H1 (cell line): Measurements from ENCODE around the gene ZNF423. TPM values are rescaled to one million over a fixed set of nuclear protein-coding genes. Genes with fewer than 3 reads are reported as not detected.

Experiments
- CTCF ChIA-PET: fragments of 300-600 bp; sonication (Branson Sonifier 250); formaldehyde crosslinking; loops from one replicate; lab custom pipeline; 2021; ENCODE audit not compliant: partially characterized antibody; lab: Charles Lee
- POLR2A ChIA-PET: fragments of 300-600 bp; sonication (Branson Sonifier 250); formaldehyde crosslinking; loops from one replicate; lab custom pipeline; 2021; ENCODE audit warnings: inconsistent platforms; ENCODE audit not compliant: partially characterized antibody; lab: Charles Lee
- DNase-seq, 2 experiments: peaks; one replicate each; pipeline versions ENCODE4 v3.0.0 to v3.0.0-alpha.2; 2010 to 2022; ENCODE audit warnings: low spot score in 2 of 2, low read depth in 1 of 2, mixed read lengths in 1 of 2
- FAIRE-seq: peaks from 2 replicates; lab custom pipeline; 2011; peaks lifted over from hg19 to GRCh38; lab: Jason Lieb, UNC
- H2AFZ ChIP-seq: 2 replicates; pipeline ENCODE4 v1.8.1; 2012; ENCODE audit warnings: low read length, inconsistent platforms
- H2AK5ac ChIP-seq: 2 replicates; pipeline ENCODE4 v1.6.1; 2013; ENCODE audit warnings: low read depth, low read length
- H2BK120ac ChIP-seq: replicated peaks from 2 replicates; pipeline ENCODE3; 2013; ENCODE audit warnings: low read depth, low read length, inconsistent platforms
- H2BK12ac ChIP-seq: 2 replicates; pipeline ENCODE4 v1.6.1; 2013; ENCODE audit warnings: low read depth, low read length
- H2BK15ac ChIP-seq: 2 replicates; pipeline ENCODE4 v1.6.1; 2013; ENCODE audit warnings: low read length
- H2BK20ac ChIP-seq: 2 replicates; pipeline ENCODE4 v1.6.1; 2013; ENCODE audit warnings: low read length
- H2BK5ac ChIP-seq: 2 replicates; pipeline ENCODE4 v1.6.1; 2013; ENCODE audit warnings: low read depth, low read length
- H3K14ac ChIP-seq: 2 replicates; pipeline ENCODE4 v1.6.1; 2013; ENCODE audit warnings: inconsistent platforms; ENCODE audit not compliant: insufficient read length
- H3K18ac ChIP-seq: 2 replicates; pipeline ENCODE4 v1.6.1; 2013; ENCODE audit warnings: low read length; ENCODE audit errors: extremely low read depth
- H3K23ac ChIP-seq: 2 replicates; pipeline ENCODE4 v1.6.1; 2013; ENCODE audit warnings: inconsistent platforms; ENCODE audit not compliant: insufficient read length
- H3K23me2 ChIP-seq: 2 replicates; pipeline ENCODE4 v1.6.1; 2013; ENCODE audit warnings: low read depth, low read length
- H3K27ac ChIP-seq: 2 replicates; pipeline ENCODE4 v1.6.1; 2011; ENCODE audit warnings: low read depth, low read length, inconsistent platforms
- H3K27me3 ChIP-seq, 4 experiments: replicated peaks in 1 of 4; 1 replicate in 1 of 4; 2 replicates in 3 of 4; pipeline versions ENCODE4 v1.6.1 to v1.8.1; 2011 to 2013; ENCODE audit warnings: low read length in 3 of 4, mild to moderate bottlenecking in 3 of 4, inconsistent platforms in 2 of 4, mixed read lengths in 2 of 4, moderate library complexity in 1 of 4; ENCODE audit not compliant: control insufficient read depth in 3 of 4, insufficient read depth in 3 of 4; ENCODE audit errors: extremely low read depth in 1 of 4
- H3K36me3 ChIP-seq, 4 experiments: 2 replicates each; pipeline versions ENCODE4 v1.6.1 to v1.8.1; 2011 to 2013; ENCODE audit warnings: mild to moderate bottlenecking in 4 of 4, low read length in 3 of 4, moderate library complexity in 2 of 4, control low read depth in 1 of 4, inconsistent platforms in 1 of 4; ENCODE audit not compliant: insufficient read depth in 4 of 4, control insufficient read depth in 2 of 4
- H3K4ac ChIP-seq: replicated peaks from 2 replicates; pipeline ENCODE3; 2013; ENCODE audit warnings: low read length, low read depth, mixed read lengths, inconsistent platforms; ENCODE audit not compliant: insufficient read length
- H3K4me1 ChIP-seq, 4 experiments: replicated peaks in 1 of 4; 1 replicate in 1 of 4; 2 replicates in 3 of 4; pipeline versions ENCODE4 v1.6.1 to v1.8.1; 2011 to 2013; ENCODE audit warnings: low read length in 3 of 4, inconsistent platforms in 2 of 4, mixed read lengths in 1 of 4; ENCODE audit not compliant: insufficient read depth in 4 of 4, control insufficient read depth in 3 of 4
- H3K4me2 ChIP-seq, 2 experiments: 2 replicates each; pipeline versions ENCODE4 v1.6.1 to v1.8.1; 2011 to 2013; ENCODE audit warnings: low read depth in 2 of 2, low read length in 2 of 2, control low read depth in 1 of 2, inconsistent platforms in 1 of 2, mild to moderate bottlenecking in 1 of 2; ENCODE audit not compliant: insufficient read depth in 1 of 2
- H3K4me3 ChIP-seq, 4 experiments: fragments of 200-600, 300-600 bp in 1 of 4; sonication (generic), shearing (Covaris generic), sonication (Bioruptor Twin) in 1 of 4; 2 replicates each; pipeline versions ENCODE4 v1.5.1 to v1.8.1; 2011 to 2016; ENCODE audit warnings: low read length in 4 of 4, low read depth in 3 of 4, control low read depth in 2 of 4, inconsistent platforms in 2 of 4, mild to moderate bottlenecking in 2 of 4, mixed read lengths in 1 of 4, moderate library complexity in 1 of 4; ENCODE audit not compliant: insufficient read depth in 2 of 4; ENCODE audit errors: extremely low read depth in 1 of 4
- H3K56ac ChIP-seq: replicated peaks from 2 replicates; pipeline ENCODE3; 2013; ENCODE audit warnings: low read depth, mild to moderate bottlenecking, mixed read lengths, low read length, inconsistent platforms; ENCODE audit not compliant: insufficient read length
- H3K79me1 ChIP-seq: 2 replicates; pipeline ENCODE4 v1.6.1; 2013; ENCODE audit warnings: low read depth, low read length, control low read depth
- H3K79me2 ChIP-seq, 2 experiments: 2 replicates each; pipeline versions ENCODE4 v1.6.1 to v1.8.1; 2012 to 2013; ENCODE audit warnings: low read length in 2 of 2, mild to moderate bottlenecking in 2 of 2, inconsistent platforms in 1 of 2; ENCODE audit not compliant: insufficient read depth in 2 of 2, control insufficient read depth in 1 of 2
- H3K9ac ChIP-seq, 4 experiments: replicated peaks in 1 of 4; 1 replicate in 1 of 4; 2 replicates in 3 of 4; pipeline versions ENCODE4 v1.6.1 to v1.8.1; 2011 to 2013; ENCODE audit warnings: low read depth in 3 of 4, low read length in 3 of 4, control low read depth in 2 of 4, mild to moderate bottlenecking in 2 of 4, moderate library complexity in 2 of 4, inconsistent platforms in 1 of 4; ENCODE audit errors: extremely low read depth in 1 of 4
- H3K9me3 ChIP-seq, 2 experiments: 2 replicates each; pipeline versions ENCODE4 v1.6.1 to v1.8.1; 2012 to 2013; ENCODE audit warnings: mild to moderate bottlenecking in 2 of 2, moderate library complexity in 2 of 2, control low read depth in 1 of 2, inconsistent platforms in 1 of 2, low read depth in 1 of 2, low read length in 1 of 2, mixed read lengths in 1 of 2; ENCODE audit not compliant: insufficient read depth in 2 of 2
- H4K20me1 ChIP-seq, 2 experiments: replicated peaks in 1 of 2; 2 replicates each; pipeline versions ENCODE3 to v1.8.1; 2011 to 2013; ENCODE audit warnings: inconsistent platforms in 2 of 2, low read length in 2 of 2, mild to moderate bottlenecking in 1 of 2; ENCODE audit not compliant: insufficient read depth in 2 of 2, control insufficient read depth in 1 of 2
- H4K5ac ChIP-seq: 2 replicates; pipeline ENCODE4 v1.6.1; 2013; ENCODE audit warnings: low read length, low read depth, mixed read lengths, inconsistent platforms; ENCODE audit not compliant: insufficient read length
- H4K8ac ChIP-seq: 2 replicates; pipeline ENCODE4 v1.8.0; 2013; ENCODE audit warnings: mild to moderate bottlenecking, moderate library complexity, low read length, inconsistent platforms; ENCODE audit not compliant: insufficient read depth; ENCODE audit errors: extremely low read depth
- H4K91ac ChIP-seq: replicated peaks from 2 replicates; pipeline ENCODE3; 2013; ENCODE audit warnings: low read length, mixed read lengths, inconsistent platforms; ENCODE audit not compliant: insufficient read length
- BCL11A ChIP-seq, 2 experiments: IDR thresholded peaks; one replicate each; pipeline ENCODE4 v1.6.1; 2011; ENCODE audit warnings: low read depth in 2 of 2, low read length in 2 of 2, mild to moderate bottlenecking in 2 of 2
- CTCF ChIP-seq, 3 experiments: IDR thresholded peaks; 1 replicate in 2 of 3; 2 replicates in 1 of 3; pipeline versions ENCODE4 v1.5.1 to v1.6.1; 2011; ENCODE audit warnings: low read length in 3 of 3, mild to moderate bottlenecking in 3 of 3, inconsistent platforms in 2 of 3, low read depth in 1 of 3, moderate library complexity in 1 of 3; ENCODE audit not compliant: insufficient read depth in 1 of 3; ENCODE audit errors: control extremely low read depth in 1 of 3
- RAD21 ChIP-seq, 2 experiments: IDR thresholded peaks in 1 of 2; conservative IDR thresholded peaks in 1 of 2; 2 replicates each; pipeline ENCODE4 v1.6.1; 2011; ENCODE audit warnings: low read depth in 2 of 2, low read length in 2 of 2, improper control_type of control experiment in 1 of 2, inconsistent platforms in 1 of 2, mild to moderate bottlenecking in 1 of 2, moderate library complexity in 1 of 2
- RBBP5 ChIP-seq: IDR thresholded peaks from 2 replicates; pipeline ENCODE4 v1.7.1; 2012; ENCODE audit warnings: low read depth, mild to moderate bottlenecking, inconsistent platforms, low read length, moderate library complexity, borderline replicate concordance
- RFX5 ChIP-seq: IDR thresholded peaks from 2 replicates; pipeline ENCODE4 v1.6.1; 2011; ENCODE audit warnings: low read depth, low read length, improper control_type of control experiment, borderline replicate concordance
- WGBS, 2 experiments: shearing (Covaris generic) in 1 of 2; methylation state at CpG; one replicate each; pipeline versions ENCODE4 v1.1.6 to v1.1.7; 2013 to 2015; ENCODE audit warnings: low lambda C conversion rate in 2 of 2, mixed read lengths in 2 of 2, inconsistent platforms in 1 of 2, low coverage in 1 of 2, missing lambda C conversion rate in 1 of 2; ENCODE audit not compliant: insufficient replicate concordance in 2 of 2, insufficient coverage in 1 of 2, insufficient read length in 1 of 2; ENCODE audit errors: extremely low coverage in 1 of 2, missing lambda C conversion rate in 1 of 2; 5-methylcytosine and 5-hydroxymethylcytosine counted together
- polyA plus RNA-seq, 7 experiments: library from polyadenylated mRNA; depleted of rRNA in 3 of 7; stranded (reverse) in 5 of 7; unstranded in 2 of 7; fragments of >200 nt in 5 of 7; fragments of 200-250 nt in 2 of 7; gene quantifications; 1 replicate in 5 of 7; 2 replicates in 1 of 7; 4 replicates in 1 of 7; pipeline versions ENCODE4 v1.2.1 to v1.2.3, GENCODE V29; 2011 to 2013; ENCODE audit warnings: missing spikeins in 2 of 7, mixed read lengths in 2 of 7
- total RNA-seq: library from RNA; stranded (reverse); fragmentation: NEBNext Ultra II Directional; extraction: Animal tissue kit (Norgen Biotek cat#: 25700); gene quantifications from 2 replicates; pipeline ENCODE4 v1.2.1, GENCODE V29; 2021

ZNF423 gene
- total and polyA plus RNA-seq, 2 of the 8 experiments (the other 6 are each of a cell fraction or from before 2014, with no cell fraction given): 38.2 to 52.3 TPM

- no peak overlapping the region for H2AK5ac ChIP-seq
- H2BK15ac ChIP-seq: no peak overlapping the region
- no peak overlapping the region for H4K91ac ChIP-seq
- DNase-seq: no peak
- ChIA-PET POLR2A (no interaction called here), CTCF (interaction anchor here (0.6 to 3.7 kb wide), 9 partner anchors 9 to 184 kb away, joined by 3 to 26 read pairs (median 5); no protein-coding TSS in a partner anchor)
- peaks cover 3% of the 10 kb centered on the region; the same call in 1 of the 2 replicates for H3K23me2 ChIP-seq
- no peak overlapping the region for H2BK120ac ChIP-seq
- WGBS, 2 experiments: 88% methylated on average over 7 of the region's 7 CpGs; no CpG with 5 or more reads in 1 of the 2 experiments
- no peak overlapping the region for H4K8ac ChIP-seq
- H3K18ac ChIP-seq: no peak overlapping the region
- H3K9me3 ChIP-seq: no peaks in the 10 kb centered on the region
- H3K56ac ChIP-seq: no peak overlapping the region
- no peaks in the 10 kb centered on the region for H3K36me3 ChIP-seq
- no peaks in the 10 kb centered on the region for H3K79me1 ChIP-seq
- no peak overlapping the region for H2BK5ac ChIP-seq
- no peak overlapping the region for H3K9ac ChIP-seq
- no peak overlapping the region for H4K5ac ChIP-seq
- TF ChIP-seq RFX5: no peak
- TF ChIP-seq BCL11A (IDR thresholded peaks at IDR 0.05; ENCODE audit: low read depth in 2 of 2, low read length in 2 of 2): no peak
- no peak for TF ChIP-seq RBBP5
- TF ChIP-seq RAD21 (IDR thresholded peaks at IDR 0.05 in 1 of 2, conservative IDR thresholded peaks at IDR 0.05 in 1 of 2; ENCODE audit: low read depth in 2 of 2, low read length in 2 of 2): peak; percentile 65 to 77
- peak; percentile 53 to 61 (median 61) for TF ChIP-seq CTCF (IDR thresholded peaks at IDR 0.05; ENCODE audit: control extremely low read depth in 1 of 3, insufficient read depth in 1 of 3, low read depth in 1 of 3, low read length in 3 of 3)
- TF ChIP-seq, all 59 proteins: peak for 2
- Histone ChIP-seq H2AFZ (no peak overlapping the region), H2BK12ac (no peak overlapping the region), H3K79me2 (no peaks in the 10 kb centered on the region), H3K4ac (no peak overlapping the region), H3K4me3 (no peak overlapping the region), H3K4me2 (no peak overlapping the region), H4K20me1 (peaks cover 0 to 4% of the 10 kb centered on the region in 2 experiments), H3K4me1 (no peaks in the 10 kb centered on the region), H3K23ac (no peak overlapping the region), H3K27me3 (no peaks in the 10 kb centered on the region), H2BK20ac (no peak overlapping the region), H3K14ac (no peak overlapping the region), H3K27ac (no peak overlapping the region)
- no peak for FAIRE-seq
These were observed 342.9 kb downstream of the ZNF423 start for GRCh38 chr16:49513040-49513439.
